ENCODE results near the gene FOXD4L1.
"Not testable (repeated sequence)": the region's sequence is repeated elsewhere in the genome, so short reads cannot be mapped to it uniquely, and the experiment has no call there.

The FOXD4L1 gene

GRCh38 chr2:113507394-113508140 lies 9.1 kb downstream of the FOXD4L1 start:
- not testable (repeated sequence) for H3K23ac ChIP-seq (ENCODE audit: low read length); H3K9ac ChIP-seq (ENCODE audit: low read length); H4K8ac ChIP-seq (ENCODE audit: low read depth, low read length); H4K5ac ChIP-seq (ENCODE audit: low read length); H3K79me1 ChIP-seq (ENCODE audit: low read length); H3K4me2 ChIP-seq (ENCODE audit: low read length); DNase-seq; H2BK120ac ChIP-seq (ENCODE audit: low read depth, low read length); H2BK5ac ChIP-seq (ENCODE audit: low read length); H3K56ac ChIP-seq (ENCODE audit: low read length); H2BK15ac ChIP-seq (replicated peaks; ENCODE audit: low read depth); H2AK5ac ChIP-seq (ENCODE audit: low read length); H3K4me1 ChIP-seq (ENCODE audit: control insufficient read depth, low read depth, low read length); H3K27me3 ChIP-seq (ENCODE audit: insufficient read depth, low read length, poor library complexity); H3K79me2 ChIP-seq (ENCODE audit: control insufficient read depth, insufficient read depth, low read length); H3K36me3 ChIP-seq (ENCODE audit: control insufficient read depth, insufficient read depth, low read length); H3K18ac ChIP-seq (ENCODE audit: low read length); H3K4ac ChIP-seq (ENCODE audit: low read depth, low read length); H3K4me3 ChIP-seq (ENCODE audit: low read length); H3K27ac ChIP-seq (ENCODE audit: low read depth, low read length)
- WGBS (ENCODE audit: extremely low coverage, insufficient coverage, low lambda C conversion rate): no CpG with 5 or more reads among the region's 14 CpGs

DNA sequence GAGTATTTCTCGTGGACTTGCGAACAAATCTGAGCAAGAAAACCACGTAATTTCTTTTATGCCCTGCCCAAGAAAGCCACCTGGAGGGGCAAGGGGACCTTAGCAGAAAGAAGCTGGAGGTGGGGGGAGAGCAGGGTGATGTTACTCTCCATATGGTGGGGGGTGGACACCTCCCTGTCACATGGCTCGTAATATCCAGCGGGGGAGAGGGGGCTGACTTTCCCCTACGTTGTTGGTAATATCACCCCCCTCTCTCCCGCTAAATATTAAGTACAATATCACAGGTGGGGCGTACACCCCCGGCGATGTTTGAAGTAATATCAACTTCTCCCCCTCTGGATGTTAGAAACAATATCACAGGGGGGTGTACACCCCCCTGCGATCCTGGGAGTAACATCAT lies 9.7 kb downstream of the FOXD4L1 start:
- H3K27ac ChIP-seq (ENCODE audit: low read depth, low read length); H3K79me1 ChIP-seq (ENCODE audit: low read length); H3K56ac ChIP-seq (ENCODE audit: low read length); H3K27me3 ChIP-seq (ENCODE audit: insufficient read depth, low read length, poor library complexity); H3K9ac ChIP-seq (ENCODE audit: low read length); DNase-seq; H4K8ac ChIP-seq (ENCODE audit: low read depth, low read length); H3K4ac ChIP-seq (ENCODE audit: low read depth, low read length); H2BK15ac ChIP-seq (replicated peaks; ENCODE audit: low read depth); H3K4me2 ChIP-seq (ENCODE audit: low read length); H3K23ac ChIP-seq (ENCODE audit: low read length); H3K4me1 ChIP-seq (ENCODE audit: control insufficient read depth, low read depth, low read length); H2AK5ac ChIP-seq (ENCODE audit: low read length); H3K79me2 ChIP-seq (ENCODE audit: control insufficient read depth, insufficient read depth, low read length); H3K4me3 ChIP-seq (ENCODE audit: low read length); H4K5ac ChIP-seq (ENCODE audit: low read length); H2BK120ac ChIP-seq (ENCODE audit: low read depth, low read length); H2BK5ac ChIP-seq (ENCODE audit: low read length); H3K36me3 ChIP-seq (ENCODE audit: control insufficient read depth, insufficient read depth, low read length); H3K18ac ChIP-seq (ENCODE audit: low read length): not testable (repeated sequence)
- no CpG with 5 or more reads among the region's 11 CpGs for WGBS (ENCODE audit: extremely low coverage, insufficient coverage, low lambda C conversion rate)

DNA sequence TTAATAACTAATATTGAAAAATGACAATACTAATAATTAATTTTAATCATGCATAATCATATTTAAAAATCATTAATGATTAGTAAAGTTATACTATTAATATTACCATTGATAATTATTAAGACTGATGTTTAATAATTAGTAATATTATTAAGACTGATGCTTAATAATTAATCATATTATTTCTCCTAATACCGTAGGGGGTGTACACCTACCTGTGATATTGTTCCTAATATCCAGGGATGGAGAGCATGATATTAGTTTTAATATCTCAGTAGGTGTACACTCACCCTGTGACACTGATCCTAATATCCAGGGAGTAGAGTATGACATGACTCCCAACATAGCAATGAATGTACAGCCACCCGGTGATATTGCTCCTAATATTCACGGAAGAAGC lies 12.4 kb downstream of the FOXD4L1 start:
- not testable (repeated sequence) for H3K27me3 ChIP-seq (ENCODE audit: insufficient read depth, low read length, poor library complexity); H3K4me3 ChIP-seq (ENCODE audit: low read length)
- no CpG with 5 or more reads among the region's 3 CpGs for WGBS (ENCODE audit: extremely low coverage, insufficient coverage, low lambda C conversion rate)

GRCh38 chr2:113511859-113512258 lies 13.4 kb downstream of the FOXD4L1 start:
- H3K4ac ChIP-seq (ENCODE audit: low read depth, low read length); DNase-seq; H2BK15ac ChIP-seq (replicated peaks; ENCODE audit: low read depth); H3K4me1 ChIP-seq (ENCODE audit: control insufficient read depth, low read depth, low read length); H3K18ac ChIP-seq (ENCODE audit: low read length); H3K4me3 ChIP-seq (ENCODE audit: low read length); H3K9ac ChIP-seq (ENCODE audit: low read length); H3K56ac ChIP-seq (ENCODE audit: low read length); H3K23ac ChIP-seq (ENCODE audit: low read length); H2BK120ac ChIP-seq (ENCODE audit: low read depth, low read length); H4K5ac ChIP-seq (ENCODE audit: low read length); H3K79me2 ChIP-seq (ENCODE audit: control insufficient read depth, insufficient read depth, low read length); H3K27me3 ChIP-seq (ENCODE audit: insufficient read depth, low read length, poor library complexity); H3K36me3 ChIP-seq (ENCODE audit: control insufficient read depth, insufficient read depth, low read length); H4K8ac ChIP-seq (ENCODE audit: low read depth, low read length); H3K27ac ChIP-seq (ENCODE audit: low read depth, low read length); H2BK5ac ChIP-seq (ENCODE audit: low read length); H3K4me2 ChIP-seq (ENCODE audit: low read length); H2AK5ac ChIP-seq (ENCODE audit: low read length); H3K79me1 ChIP-seq (ENCODE audit: low read length): not testable (repeated sequence)
- WGBS (ENCODE audit: extremely low coverage, insufficient coverage, low lambda C conversion rate): no CpG with 5 or more reads among the region's 14 CpGs

More for the DNA sequence above, 12.4 kb downstream of the FOXD4L1 start:
- not testable (repeated sequence) for H2BK120ac ChIP-seq (ENCODE audit: low read depth, low read length); H4K5ac ChIP-seq (ENCODE audit: low read length); H3K18ac ChIP-seq (ENCODE audit: low read length); H2BK15ac ChIP-seq (replicated peaks; ENCODE audit: low read depth); H3K56ac ChIP-seq (ENCODE audit: low read length); DNase-seq; H4K8ac ChIP-seq (ENCODE audit: low read depth, low read length); H3K79me1 ChIP-seq (ENCODE audit: low read length); H3K9ac ChIP-seq (ENCODE audit: low read length); H3K4ac ChIP-seq (ENCODE audit: low read depth, low read length); H3K79me2 ChIP-seq (ENCODE audit: control insufficient read depth, insufficient read depth, low read length); H3K36me3 ChIP-seq (ENCODE audit: control insufficient read depth, insufficient read depth, low read length); H3K27ac ChIP-seq (ENCODE audit: low read depth, low read length); H3K23ac ChIP-seq (ENCODE audit: low read length); H3K4me1 ChIP-seq (ENCODE audit: control insufficient read depth, low read depth, low read length); H3K4me2 ChIP-seq (ENCODE audit: low read length); H2AK5ac ChIP-seq (ENCODE audit: low read length); H2BK5ac ChIP-seq (ENCODE audit: low read length)

GRCh38 chr2:113515457-113515856 lies 17.0 kb downstream of the FOXD4L1 start:
- not testable (repeated sequence) for H3K27ac ChIP-seq (ENCODE audit: low read depth, low read length); H3K4ac ChIP-seq (ENCODE audit: low read depth, low read length); H3K79me2 ChIP-seq (ENCODE audit: control insufficient read depth, insufficient read depth, low read length); H4K8ac ChIP-seq (ENCODE audit: low read depth, low read length); H3K23ac ChIP-seq (ENCODE audit: low read length); H3K56ac ChIP-seq (ENCODE audit: low read length); H3K79me1 ChIP-seq (ENCODE audit: low read length); H2BK15ac ChIP-seq (replicated peaks; ENCODE audit: low read depth); H3K9ac ChIP-seq (ENCODE audit: low read length); DNase-seq; H3K4me3 ChIP-seq (ENCODE audit: low read length); H3K4me2 ChIP-seq (ENCODE audit: low read length); H3K4me1 ChIP-seq (ENCODE audit: control insufficient read depth, low read depth, low read length); H2AK5ac ChIP-seq (ENCODE audit: low read length); H3K18ac ChIP-seq (ENCODE audit: low read length); H2BK120ac ChIP-seq (ENCODE audit: low read depth, low read length); H2BK5ac ChIP-seq (ENCODE audit: low read length); H3K27me3 ChIP-seq (ENCODE audit: insufficient read depth, low read length, poor library complexity); H4K5ac ChIP-seq (ENCODE audit: low read length); H3K36me3 ChIP-seq (ENCODE audit: control insufficient read depth, insufficient read depth, low read length)
- WGBS (ENCODE audit: extremely low coverage, insufficient coverage, low lambda C conversion rate): no CpG with 5 or more reads among the region's 8 CpGs

DNA sequence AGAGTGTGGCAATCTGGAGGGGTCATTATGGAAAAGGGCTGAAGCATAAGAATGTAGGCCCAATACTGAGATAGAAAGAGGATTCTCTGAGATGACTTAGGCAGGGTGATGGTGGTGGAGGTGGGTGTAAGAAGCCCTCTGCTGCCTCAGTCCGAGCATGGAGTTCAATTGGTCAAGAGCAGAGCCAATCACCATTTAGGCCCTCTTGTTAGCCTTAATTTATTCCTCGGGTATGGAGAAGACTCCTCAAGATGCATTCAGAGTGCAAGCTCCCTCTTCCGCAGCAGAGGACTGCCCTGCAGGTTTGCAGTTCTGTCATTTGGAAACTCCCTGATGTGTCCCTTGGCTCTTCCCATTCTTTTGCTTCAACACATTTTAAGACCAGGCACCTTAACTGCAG lies 17.5 kb downstream of the FOXD4L1 start:
- not testable (repeated sequence) for H3K36me3 ChIP-seq (ENCODE audit: control insufficient read depth, insufficient read depth, low read length); H3K18ac ChIP-seq (ENCODE audit: low read length); H2BK5ac ChIP-seq (ENCODE audit: low read length); H3K9ac ChIP-seq (ENCODE audit: low read length); H3K27me3 ChIP-seq (ENCODE audit: insufficient read depth, low read length, poor library complexity); H3K79me1 ChIP-seq (ENCODE audit: low read length); H3K79me2 ChIP-seq (ENCODE audit: control insufficient read depth, insufficient read depth, low read length); H2BK120ac ChIP-seq (ENCODE audit: low read depth, low read length); H3K56ac ChIP-seq (ENCODE audit: low read length); H3K23ac ChIP-seq (ENCODE audit: low read length); H2AK5ac ChIP-seq (ENCODE audit: low read length); DNase-seq; H3K4me3 ChIP-seq (ENCODE audit: low read length); H3K4me2 ChIP-seq (ENCODE audit: low read length); H4K8ac ChIP-seq (ENCODE audit: low read depth, low read length); H3K4me1 ChIP-seq (ENCODE audit: control insufficient read depth, low read depth, low read length); H3K4ac ChIP-seq (ENCODE audit: low read depth, low read length); H2BK15ac ChIP-seq (replicated peaks; ENCODE audit: low read depth); H4K5ac ChIP-seq (ENCODE audit: low read length); H3K27ac ChIP-seq (ENCODE audit: low read depth, low read length)
- no CpG with 5 or more reads among the region's 3 CpGs for WGBS (ENCODE audit: extremely low coverage, insufficient coverage, low lambda C conversion rate)
